ENCODE measurements around the gene XPNPEP1.

Gene XPNPEP1

GRCh38 chr10:109946680-109947079 is 23.4 kb upstream of the XPNPEP1 start:
- Histone ChIP-seq H3K9me3 (ENCODE audit: insufficient read depth, low read length) (no peaks in the 10 kb centered on the region), H3K9ac (ENCODE audit: low read length) (no peak overlapping the region), H3K27ac (ENCODE audit: low read length) (no peak overlapping the region), H3K4me2 (ENCODE audit: low read length) (no peak overlapping the region), H4K20me1 (ENCODE audit: insufficient read depth, low read length) (no peaks in the 10 kb centered on the region), H2AFZ (ENCODE audit: low read depth, low read length) (no peak overlapping the region), H3K36me3 (replicated peaks; ENCODE audit: low read depth, low read length) (no peaks in the 10 kb centered on the region), H3K4me1 (ENCODE audit: low read length) (no peaks in the 10 kb centered on the region), H3K4me3 (ENCODE audit: low read length) (no peak overlapping the region), H3K27me3 (ENCODE audit: low read depth, low read length) (peaks cover 9% of the 10 kb centered on the region; the same call in 1 of the 2 replicates), H3K79me2 (ENCODE audit: low read length) (no peaks in the 10 kb centered on the region)
- TF ChIP-seq EZH2phosphoT487 (IDR thresholded peaks at IDR 0.05; ENCODE audit: low read depth) (no peak), CTCF (IDR thresholded peaks at IDR 0.05; ENCODE audit: low read depth, low read length) (no peak)

GRCh38 chr10:109945473-109946177 is 22.3 kb upstream of the XPNPEP1 start:
- H3K4me3 ChIP-seq (ENCODE audit: low read length), result no peak overlapping the region
- no peak overlapping the region for H2AFZ ChIP-seq (ENCODE audit: low read depth, low read length)
- H3K27me3 ChIP-seq (ENCODE audit: low read depth, low read length), result peaks cover 9% of the 10 kb centered on the region; the same call in 1 of the 2 replicates
- H4K20me1 ChIP-seq (ENCODE audit: insufficient read depth, low read length), result no peaks in the 10 kb centered on the region
- no peak for TF ChIP-seq CTCF (IDR thresholded peaks at IDR 0.05; ENCODE audit: low read depth, low read length)
- no peak for TF ChIP-seq EZH2phosphoT487 (IDR thresholded peaks at IDR 0.05; ENCODE audit: low read depth)
- no peak overlapping the region for H3K9ac ChIP-seq (ENCODE audit: low read length)
- no peaks in the 10 kb centered on the region for H3K36me3 ChIP-seq (replicated peaks; ENCODE audit: low read depth, low read length)
- H3K27ac ChIP-seq (ENCODE audit: low read length), result no peak overlapping the region
- no peak overlapping the region for H3K4me2 ChIP-seq (ENCODE audit: low read length)
- H3K79me2 ChIP-seq (ENCODE audit: low read length), result no peaks in the 10 kb centered on the region
- H3K9me3 ChIP-seq (ENCODE audit: insufficient read depth, low read length), result no peaks in the 10 kb centered on the region
- H3K4me1 ChIP-seq (ENCODE audit: low read length), result peaks cover 2% of the 10 kb centered on the region; the same call in 1 of the 2 replicates

DNA sequence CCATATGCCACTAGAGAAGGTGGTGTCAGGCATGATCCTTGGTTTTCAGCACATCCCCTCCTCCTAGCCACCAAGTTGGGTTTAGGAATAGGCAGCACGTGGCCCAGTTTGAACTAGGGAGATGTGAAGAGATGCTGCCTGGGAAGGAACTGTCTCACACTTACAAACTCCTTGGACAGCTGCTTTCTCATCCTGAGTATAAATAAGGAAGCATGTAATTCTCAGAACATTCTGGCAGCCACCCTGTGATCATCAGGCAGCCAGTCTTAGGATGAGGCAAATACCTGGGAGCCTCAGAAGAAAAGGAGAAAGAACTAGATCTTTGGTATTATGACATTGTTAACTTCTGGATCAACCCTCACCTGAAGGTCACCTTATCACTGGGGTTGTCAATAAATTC is 21.3 kb upstream of the XPNPEP1 start:
- Histone ChIP-seq H3K79me2 (ENCODE audit: low read length) (no peaks in the 10 kb centered on the region), H2AFZ (ENCODE audit: low read depth, low read length) (no peak overlapping the region), H3K9me3 (ENCODE audit: insufficient read depth, low read length) (no peaks in the 10 kb centered on the region), H3K9ac (ENCODE audit: low read length) (no peak overlapping the region), H3K27ac (ENCODE audit: low read length) (no peak overlapping the region), H3K4me3 (ENCODE audit: low read length) (no peak overlapping the region), H3K27me3 (ENCODE audit: low read depth, low read length) (peaks cover 9% of the 10 kb centered on the region; the same call in 1 of the 2 replicates), H3K4me2 (ENCODE audit: low read length) (no peak overlapping the region), H3K4me1 (ENCODE audit: low read length) (peaks cover 7% of the 10 kb centered on the region; the same call in 1 of the 2 replicates), H3K36me3 (replicated peaks; ENCODE audit: low read depth, low read length) (no peaks in the 10 kb centered on the region), H4K20me1 (ENCODE audit: insufficient read depth, low read length) (no peaks in the 10 kb centered on the region)
- TF ChIP-seq CTCF (IDR thresholded peaks at IDR 0.05; ENCODE audit: low read depth, low read length) (no peak), EZH2phosphoT487 (IDR thresholded peaks at IDR 0.05; ENCODE audit: low read depth) (no peak)

DNA sequence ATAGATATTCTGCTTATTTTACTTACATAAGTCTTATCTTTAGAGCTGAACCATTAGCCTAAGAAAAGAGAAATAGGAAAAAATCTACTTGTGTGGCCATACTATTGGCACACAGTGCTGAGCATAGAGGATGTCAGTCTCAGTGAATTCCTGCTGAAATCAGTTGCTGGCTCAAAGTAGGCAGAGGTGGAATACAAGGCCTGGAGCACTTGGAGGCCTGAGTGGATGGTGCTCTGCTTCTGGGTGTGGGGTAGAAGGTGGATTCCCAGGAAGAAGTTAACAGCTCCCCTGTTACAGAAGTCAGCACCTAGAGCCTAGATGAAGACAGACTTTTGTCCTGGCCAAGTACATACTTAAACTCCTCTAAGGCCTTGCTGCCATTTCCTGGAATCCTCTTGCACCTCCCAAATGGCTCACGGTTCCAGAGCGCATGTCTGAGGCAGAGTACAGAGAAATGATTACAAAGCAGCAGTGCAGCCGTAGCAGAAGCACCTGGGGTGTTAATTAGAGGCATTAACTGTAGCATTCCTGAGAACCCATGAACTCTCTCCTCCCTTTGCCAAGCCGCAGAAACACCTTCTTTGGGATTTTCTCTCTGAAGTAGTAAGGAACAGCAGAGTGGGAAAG is 18.0 kb upstream of the XPNPEP1 start:
- TF ChIP-seq CTCF (IDR thresholded peaks at IDR 0.05; ENCODE audit: low read depth, low read length), result no peak
- no peak for TF ChIP-seq EZH2phosphoT487 (IDR thresholded peaks at IDR 0.05; ENCODE audit: low read depth)
- Histone ChIP-seq H3K9ac (ENCODE audit: low read length) (no peak overlapping the region), H3K36me3 (replicated peaks; ENCODE audit: low read depth, low read length) (no peaks in the 10 kb centered on the region), H3K4me1 (ENCODE audit: low read length) (peaks cover 7% of the 10 kb centered on the region; the same call in 1 of the 2 replicates), H3K79me2 (ENCODE audit: low read length) (no peaks in the 10 kb centered on the region), H3K27ac (ENCODE audit: low read length) (no peak overlapping the region), H2AFZ (ENCODE audit: low read depth, low read length) (no peak overlapping the region), H3K4me2 (ENCODE audit: low read length) (no peak overlapping the region), H3K9me3 (ENCODE audit: insufficient read depth, low read length) (no peaks in the 10 kb centered on the region), H3K4me3 (ENCODE audit: low read length) (no peak overlapping the region), H4K20me1 (ENCODE audit: insufficient read depth, low read length) (no peaks in the 10 kb centered on the region), H3K27me3 (ENCODE audit: low read depth, low read length) (no peaks in the 10 kb centered on the region)
